MM.1S (cell line): ENCODE data around the gene CALML4.
A peak's percentile ranks its signal among the peaks of the same experiment; 100 is the strongest.

Source experiments
- DNase-seq: peaks from one replicate; pipeline ENCODE4 v3.0.0-alpha.2; 2015
- H2AFZ ChIP-seq: fragments of 300-600 bp; sonication (generic); 2 replicates; pipeline ENCODE4 v1.6.0; 2016; ENCODE audit warnings: antibody characterized with exemption, low read length
- H3F3A ChIP-seq: fragments of 300-600 bp; sonication (generic); 2 replicates; pipeline ENCODE4 v1.6.1; 2016; ENCODE audit warnings: mild to moderate bottlenecking, antibody characterized with exemption, low read length, moderate library complexity, mixed read lengths; ENCODE audit not compliant: insufficient read depth
- H3K27ac ChIP-seq: fragments of 300-600 bp; sonication (generic); 2 replicates; pipeline ENCODE4 v1.5.1; 2016; ENCODE audit warnings: mild to moderate bottlenecking, low read length
- H3K27me3 ChIP-seq: fragments of 300-600 bp; sonication (generic); replicated peaks from 2 replicates; pipeline ENCODE4 v1.6.0; 2016; ENCODE audit warnings: low read length; ENCODE audit not compliant: insufficient read depth
- H3K36me3 ChIP-seq: fragments of 300-600 bp; sonication (generic); replicated peaks from 2 replicates; pipeline ENCODE4 v1.6.1; 2016; ENCODE audit warnings: mild to moderate bottlenecking, low read length, mixed read lengths; ENCODE audit not compliant: insufficient read depth
- H3K4me1 ChIP-seq: fragments of 300-600 bp; sonication (generic); 2 replicates; pipeline ENCODE4 v1.6.1; 2016; ENCODE audit warnings: low read length, mixed read lengths
- H3K4me2 ChIP-seq: fragments of 300-600 bp; sonication (generic); 2 replicates; pipeline ENCODE4 v1.6.0; 2016; ENCODE audit warnings: low read depth, low read length
- H3K4me3 ChIP-seq: fragments of 300-600 bp; sonication (generic); 2 replicates; pipeline ENCODE4 v1.5.1; 2016; ENCODE audit warnings: low read length, mixed read lengths
- H3K79me2 ChIP-seq: fragments of 300-600 bp; sonication (generic); 2 replicates; pipeline ENCODE4 v1.6.1; 2016; ENCODE audit warnings: mixed run types, low read length, mixed read lengths
- H3K9ac ChIP-seq: fragments of 300-600 bp; sonication (generic); 2 replicates; pipeline ENCODE4 v1.6.1; 2016; ENCODE audit warnings: low read length, mixed read lengths
- H3K9me2 ChIP-seq: fragments of 300-600 bp; sonication (generic); replicated peaks from 2 replicates; pipeline ENCODE4 v1.6.1; 2016; ENCODE audit warnings: mild to moderate bottlenecking, low read length, mixed read lengths; ENCODE audit not compliant: insufficient read depth
- H3K9me3 ChIP-seq: fragments of 300-600 bp; sonication (generic); replicated peaks from 2 replicates; pipeline ENCODE4 v1.6.1; 2016; ENCODE audit warnings: mild to moderate bottlenecking, low read length, mixed read lengths; ENCODE audit not compliant: insufficient read depth
- H4K20me1 ChIP-seq: fragments of 300-600 bp; sonication (generic); 2 replicates; pipeline ENCODE4 v1.6.1; 2016; ENCODE audit warnings: mild to moderate bottlenecking, low read length, moderate library complexity, mixed read lengths; ENCODE audit not compliant: insufficient read depth
- EZH2 ChIP-seq: fragments of 300-600 bp; sonication (generic); optimal IDR thresholded peaks from 2 replicates; pipeline ENCODE3; 2017; ENCODE audit warnings: low read depth, mild to moderate bottlenecking, antibody characterized with exemption, low read length, mixed read lengths
- EZH2phosphoT487 ChIP-seq: fragments of 300-600 bp; sonication (generic); IDR thresholded peaks from 2 replicates; pipeline ENCODE4 v1.6.1; 2018; ENCODE audit warnings: antibody characterized with exemption, low read length
- TF ChIP-seq, protein P1 (sequence below): fragments of 300-600 bp; sonication (generic); IDR thresholded peaks from 2 replicates; pipeline ENCODE4 v1.5.1; 2016; ENCODE audit warnings: antibody characterized with exemption, low read length, mixed read lengths

Gene CALML4

DNA sequence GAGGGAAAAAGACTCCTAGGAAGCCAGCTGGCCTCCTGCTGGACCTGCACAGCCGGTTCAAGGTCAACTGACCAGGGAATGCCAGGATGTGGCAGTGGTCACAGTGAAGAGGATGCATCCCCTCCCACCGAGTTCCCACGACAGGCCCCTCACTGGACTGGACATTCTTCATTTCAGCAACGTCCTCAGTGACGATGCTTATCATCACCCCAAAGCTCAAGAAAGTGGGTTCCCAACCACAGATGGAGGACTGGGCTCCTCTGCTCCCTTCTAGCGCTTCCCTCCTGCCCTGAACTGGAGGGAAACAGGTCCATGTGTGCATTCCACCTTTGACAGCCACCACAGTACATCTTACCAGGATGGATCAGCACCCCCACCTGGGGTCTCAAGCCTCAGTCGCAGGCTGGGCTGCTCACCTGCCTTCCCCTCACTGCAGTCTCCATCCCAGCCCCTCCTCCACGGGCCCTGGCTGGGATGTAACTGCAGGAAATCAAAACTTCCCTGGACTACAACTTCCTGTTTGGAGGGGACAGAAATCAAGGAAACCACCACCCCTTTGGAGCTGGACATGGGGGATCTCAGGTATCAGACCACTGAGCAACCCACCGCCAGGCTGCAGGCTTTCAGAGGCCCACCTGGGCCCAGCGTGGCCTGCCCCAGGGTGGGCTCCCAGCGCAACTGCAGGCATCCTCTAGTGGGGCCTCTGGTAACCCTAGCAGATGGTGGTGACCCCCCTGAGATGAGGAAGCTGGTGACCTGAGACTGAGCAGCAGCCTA is 7.3 kb downstream of the CALML4 start:
- Histone ChIP-seq H3K4me3 (no peak overlapping the region), H3K9me2 (no peaks in the 10 kb centered on the region), H3K9me3 (no peaks in the 10 kb centered on the region), H3F3A (peaks cover 46% of the 10 kb centered on the region), H3K9ac (no peak overlapping the region), H3K79me2 (peaks cover 87% of the 10 kb centered on the region), H3K36me3 (peaks cover 13% of the 10 kb centered on the region), H3K27ac (peak overlapping the region; percentile 4; the same call in 1 of the 2 replicates), H2AFZ (no peak overlapping the region), H3K27me3 (no peaks in the 10 kb centered on the region), H4K20me1 (no peaks in the 10 kb centered on the region), H3K4me1 (peaks cover 35% of the 10 kb centered on the region), H3K4me2 (no peak overlapping the region)
- TF ChIP-seq EZH2: no peak
- TF ChIP-seq EZH2phosphoT487: no peak
- TF ChIP-seq, protein P1, sequence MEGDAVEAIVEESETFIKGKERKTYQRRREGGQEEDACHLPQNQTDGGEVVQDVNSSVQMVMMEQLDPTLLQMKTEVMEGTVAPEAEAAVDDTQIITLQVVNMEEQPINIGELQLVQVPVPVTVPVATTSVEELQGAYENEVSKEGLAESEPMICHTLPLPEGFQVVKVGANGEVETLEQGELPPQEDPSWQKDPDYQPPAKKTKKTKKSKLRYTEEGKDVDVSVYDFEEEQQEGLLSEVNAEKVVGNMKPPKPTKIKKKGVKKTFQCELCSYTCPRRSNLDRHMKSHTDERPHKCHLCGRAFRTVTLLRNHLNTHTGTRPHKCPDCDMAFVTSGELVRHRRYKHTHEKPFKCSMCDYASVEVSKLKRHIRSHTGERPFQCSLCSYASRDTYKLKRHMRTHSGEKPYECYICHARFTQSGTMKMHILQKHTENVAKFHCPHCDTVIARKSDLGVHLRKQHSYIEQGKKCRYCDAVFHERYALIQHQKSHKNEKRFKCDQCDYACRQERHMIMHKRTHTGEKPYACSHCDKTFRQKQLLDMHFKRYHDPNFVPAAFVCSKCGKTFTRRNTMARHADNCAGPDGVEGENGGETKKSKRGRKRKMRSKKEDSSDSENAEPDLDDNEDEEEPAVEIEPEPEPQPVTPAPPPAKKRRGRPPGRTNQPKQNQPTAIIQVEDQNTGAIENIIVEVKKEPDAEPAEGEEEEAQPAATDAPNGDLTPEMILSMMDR: no peak
- DNase-seq: no peak

DNA sequence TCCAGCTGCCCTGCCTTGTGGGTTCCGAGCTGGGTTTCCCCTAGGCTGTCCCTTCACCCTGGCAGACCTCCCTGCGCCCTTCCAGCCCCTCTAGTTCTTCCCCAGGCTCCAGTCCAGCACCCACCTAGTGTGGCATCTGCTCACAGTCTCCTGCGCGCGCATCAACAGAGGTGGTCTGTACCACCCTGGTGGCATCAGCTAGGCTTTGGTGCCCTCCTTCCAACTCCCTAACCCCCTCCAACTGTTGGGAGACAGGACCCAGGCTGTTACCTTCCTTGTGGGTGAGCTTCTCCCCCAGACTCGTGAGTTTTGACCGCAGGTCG is 8.0 kb downstream of the CALML4 start:
- no peaks in the 10 kb centered on the region for H3K9me2 ChIP-seq
- H3K9ac ChIP-seq: no peak overlapping the region
- no peak overlapping the region for H2AFZ ChIP-seq
- H3K9me3 ChIP-seq: no peaks in the 10 kb centered on the region
- no peaks in the 10 kb centered on the region for H4K20me1 ChIP-seq
- no peak for DNase-seq
- no peaks in the 10 kb centered on the region for H3K27me3 ChIP-seq
- TF ChIP-seq EZH2: no peak
- no peak for TF ChIP-seq EZH2phosphoT487
- TF ChIP-seq, protein P1: no peak
- H3F3A ChIP-seq: peaks cover 51% of the 10 kb centered on the region
- H3K36me3 ChIP-seq: peaks cover 15% of the 10 kb centered on the region
- peaks cover 39% of the 10 kb centered on the region for H3K4me1 ChIP-seq
- H3K4me3 ChIP-seq: no peak overlapping the region
- H3K79me2 ChIP-seq: peaks cover 88% of the 10 kb centered on the region
- H3K4me2 ChIP-seq: no peak overlapping the region
- H3K27ac ChIP-seq: no peak overlapping the region; the same call in 1 of the 2 replicates

DNA sequence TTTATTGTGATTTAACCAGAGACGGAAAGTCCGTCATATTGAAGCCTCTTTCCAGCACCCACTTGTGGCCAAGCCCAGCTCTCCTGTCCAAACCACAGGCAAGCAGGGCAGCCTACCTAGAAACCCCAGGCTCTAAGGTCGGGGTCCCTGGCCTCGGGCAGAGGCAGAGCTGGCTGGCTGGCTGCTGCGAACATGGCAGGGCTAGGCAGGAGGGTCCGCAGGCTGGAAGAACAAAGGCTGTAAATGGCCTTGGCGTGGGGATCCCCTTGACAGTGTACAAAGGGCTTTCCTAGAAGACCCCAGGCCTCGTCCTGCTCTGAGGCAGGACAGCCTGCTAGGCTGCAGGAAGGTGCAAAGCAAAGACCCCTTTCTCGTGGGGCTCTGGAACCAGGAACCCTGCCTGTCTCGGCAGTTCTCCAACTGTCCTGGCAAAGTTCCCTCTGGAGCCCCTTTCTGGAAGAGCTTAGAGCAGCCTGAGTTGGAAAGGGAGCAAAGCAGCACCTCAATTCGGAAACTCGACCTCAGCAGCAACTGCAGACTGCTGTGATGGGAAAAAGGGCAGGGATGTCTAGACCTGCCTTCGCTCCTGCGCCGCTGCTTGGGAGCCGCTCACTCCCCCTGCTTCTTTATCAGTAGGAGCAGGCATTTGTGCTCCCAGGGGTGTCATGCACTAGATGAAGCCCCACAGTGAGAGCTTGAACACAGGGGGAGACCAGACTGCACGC is 8.5 kb downstream of the CALML4 start:
- Histone ChIP-seq H3K79me2 (peaks cover 88% of the 10 kb centered on the region), H3K9me2 (no peaks in the 10 kb centered on the region), H2AFZ (no peak overlapping the region), H3K27me3 (no peaks in the 10 kb centered on the region), H3F3A (peaks cover 54% of the 10 kb centered on the region), H3K9ac (no peak overlapping the region), H4K20me1 (no peaks in the 10 kb centered on the region), H3K4me1 (peaks cover 39% of the 10 kb centered on the region), H3K9me3 (no peaks in the 10 kb centered on the region), H3K4me3 (no peak overlapping the region), H3K36me3 (peaks cover 15% of the 10 kb centered on the region), H3K27ac (no peak overlapping the region; the same call in 1 of the 2 replicates), H3K4me2 (no peak overlapping the region)
- TF ChIP-seq, protein P1: no peak
- TF ChIP-seq EZH2: no peak
- TF ChIP-seq EZH2phosphoT487: no peak
- DNase-seq: no peak
